Measurements from ENCODE around the gene PMEL. TPM values are rescaled to one million over a fixed set of nuclear protein-coding genes. Genes with fewer than 3 reads are reported as not detected.
A peak's percentile ranks its signal among the peaks of the same experiment; 100 is the strongest.

The PMEL gene
- total and polyA plus RNA-seq, 2 of the 8 experiments (the other 6 are each of a cell fraction or from before 2014, with no cell fraction given): 120 to 382 TPM

DNA sequence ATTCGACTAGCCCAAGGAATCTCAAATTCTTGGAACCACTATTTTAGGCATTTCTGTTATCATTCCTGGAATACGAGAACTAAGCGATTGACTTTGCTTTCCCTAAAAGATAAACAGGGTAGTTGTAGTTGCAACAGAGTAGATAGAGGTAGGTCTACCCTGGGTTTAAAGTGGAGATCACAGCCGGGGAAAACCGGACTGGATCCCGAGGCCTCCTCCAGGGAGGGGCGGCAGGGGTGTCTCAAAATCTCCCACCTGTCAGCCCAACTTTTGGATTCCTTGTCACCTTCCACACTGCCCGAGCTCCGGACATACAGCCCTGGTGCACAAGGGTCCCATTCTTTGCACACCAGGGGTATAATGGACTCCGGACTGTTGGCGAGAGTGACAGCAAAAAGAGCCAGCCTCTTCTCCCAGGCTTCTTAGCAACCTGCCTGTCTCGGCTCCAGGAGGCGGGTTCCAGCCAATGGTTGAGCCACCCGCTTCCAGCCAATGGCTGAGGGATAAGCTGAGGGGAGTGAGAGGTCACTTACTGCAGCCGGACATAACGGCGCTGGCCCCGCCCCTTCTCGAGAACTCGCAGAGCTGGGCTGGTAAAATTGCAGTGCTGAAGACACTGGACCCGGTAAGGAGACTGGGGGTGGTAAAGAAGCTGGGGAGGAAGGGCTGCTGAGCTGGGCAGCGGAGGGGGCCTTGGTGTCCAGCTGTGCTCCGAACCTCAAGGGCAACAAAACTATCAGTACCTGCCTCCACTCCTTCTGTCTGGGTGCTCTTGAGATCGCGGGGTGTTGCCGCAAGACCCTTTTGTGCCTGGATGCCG, 31.1 kb upstream of the PMEL start, which contains the start of gene SUOX:
Gene SUOX, plus strand, starts transcription at position 562 of the 820 bp plus-strand sequence. CDS start 4,946 bp downstream, outside the sequence.
- Histone ChIP-seq H3K36me3 (ENCODE audit: control insufficient read depth in 2 of 4, insufficient read depth in 4 of 4, low read length in 3 of 4) (peaks cover 7 to 40% (median 20%) of the 10 kb centered on the region in 4 experiments; a peak in 5 of 8 replicates), H2AK5ac (ENCODE audit: low read depth, low read length) (no peak within 1 kb of the TSS), H3K9me3 (ENCODE audit: insufficient read depth in 2 of 2, low read depth in 1 of 2, low read length in 1 of 2) (no peaks in the 10 kb centered on the region), H3K79me1 (ENCODE audit: low read depth, low read length) (no peaks in the 10 kb centered on the region; the same call in 1 of the 2 replicates), H3K23ac (ENCODE audit: insufficient read length) (peak within 1 kb of the TSS; percentile 57), H2BK5ac (ENCODE audit: low read depth, low read length) (peak within 1 kb of the TSS; percentile 74; the same call in 1 of the 2 replicates), H2AFZ (ENCODE audit: low read length) (peak within 1 kb of the TSS; percentile 92), H3K4ac (replicated peaks; ENCODE audit: insufficient read length, low read depth, low read length) (peak within 1 kb of the TSS; percentile 40), H3K14ac (ENCODE audit: insufficient read length) (peak within 1 kb of the TSS; percentile 38), H2BK15ac (ENCODE audit: low read length) (peak within 1 kb of the TSS; percentile 14; the same call in 1 of the 2 replicates), H3K27ac (ENCODE audit: low read depth, low read length) (peak within 1 kb of the TSS; percentile 72), H3K4me1 (replicated peaks in 1 of 4; ENCODE audit: control insufficient read depth in 3 of 4, insufficient read depth in 4 of 4, low read length in 3 of 4) (peaks cover 0 to 4% (median 0%) of the 10 kb centered on the region in 4 experiments; a peak in 2 of 7 replicates), H4K5ac (ENCODE audit: insufficient read length, low read depth, low read length) (peak within 1 kb of the TSS; percentile 68), H3K4me2 (ENCODE audit: insufficient read depth in 1 of 2, low read depth in 2 of 2, low read length in 2 of 2) (peak within 1 kb of the TSS; percentile 94 to 95), H2BK12ac (ENCODE audit: low read depth, low read length) (0 out of 2 replicates have a peak within 1 kb of the TSS, but pooled peaks have one; percentile 35), H3K27me3 (replicated peaks in 1 of 4; ENCODE audit: control insufficient read depth in 3 of 4, extremely low read depth in 1 of 4, insufficient read depth in 3 of 4, low read length in 3 of 4) (no peaks in the 10 kb centered on the region), H3K56ac (replicated peaks; ENCODE audit: insufficient read length, low read depth, low read length) (peak within 1 kb of the TSS; percentile 55), H4K20me1 (replicated peaks in 1 of 2; ENCODE audit: control insufficient read depth in 1 of 2, insufficient read depth in 2 of 2, low read length in 2 of 2) (no peaks in the 10 kb centered on the region), H2BK20ac (ENCODE audit: low read length) (no peak within 1 kb of the TSS), H3K23me2 (ENCODE audit: low read depth, low read length) (peaks cover 8% of the 10 kb centered on the region), H3K79me2 (ENCODE audit: control insufficient read depth in 1 of 2, insufficient read depth in 2 of 2, low read length in 2 of 2) (no peaks in the 10 kb centered on the region; a peak in 1 of 4 replicates), H4K91ac (replicated peaks; ENCODE audit: insufficient read length, low read length) (peak within 1 kb of the TSS; percentile 37), H3K9ac (replicated peaks in 1 of 4; ENCODE audit: extremely low read depth in 1 of 4, low read depth in 3 of 4, low read length in 3 of 4) (peak within 1 kb of the TSS in 3 of 4 experiments; percentile 54 to 95 (median 85); a peak in 6 of 7 replicates), H4K8ac (ENCODE audit: extremely low read depth, insufficient read depth, low read length) (peak within 1 kb of the TSS; percentile 87; the same call in 1 of the 2 replicates), H3K18ac (ENCODE audit: extremely low read depth, low read length) (peak within 1 kb of the TSS; percentile 56), H3K4me3 (ENCODE audit: extremely low read depth in 1 of 4, insufficient read depth in 2 of 4, low read depth in 3 of 4, low read length in 4 of 4) (peak within 1 kb of the TSS; percentile 77 to 97 (median 89)), H2BK120ac (replicated peaks; ENCODE audit: low read depth, low read length) (no peak within 1 kb of the TSS)
- DNase-seq (ENCODE audit: low read depth in 1 of 2, low spot score in 2 of 2) (peak; percentile 90 to 94), FAIRE-seq (peak; percentile 96)
- POLR2A ChIA-PET (ENCODE audit: partially characterized antibody): interaction anchor here (0.6 to 5.4 kb wide), 17 partner anchors 10 to 255 kb away, joined by 3 to 55 read pairs (median 6); partner anchors contain the start of genes DNAJC14, RAB5B, RPS26 and ZC3H10
- WGBS, 2 experiments (ENCODE audit: extremely low coverage in 1 of 2, insufficient coverage in 1 of 2, insufficient read length in 1 of 2, insufficient replicate concordance in 2 of 2, low coverage in 1 of 2, low lambda C conversion rate in 2 of 2, missing lambda C conversion rate in 1 of 2): 10% methylated on average over 27 of the region's 27 CpGs; no CpG with 5 or more reads in 1 of the 2 experiments
- CTCF ChIA-PET (ENCODE audit: partially characterized antibody): interaction anchor here (0.8 to 13.5 kb wide), 29 partner anchors 9 to 523 kb away, joined by 3 to 256 read pairs (median 5); partner anchors contain the start of genes IKZF4, PYM1 and RAB5B
- TF ChIP-seq BCL11A (IDR thresholded peaks at IDR 0.05; ENCODE audit: low read depth in 2 of 2, low read length in 2 of 2): no peak
- TF ChIP-seq SUZ12 (IDR thresholded peaks at IDR 0.05; ENCODE audit: low read length): no peak
- TF ChIP-seq RFX5 (IDR thresholded peaks at IDR 0.05; ENCODE audit: borderline replicate concordance, low read depth, low read length): peak; percentile 71; the same call in 1 of the 2 replicates
- TF ChIP-seq TAF1 (IDR thresholded peaks at IDR 0.05; ENCODE audit: low read depth, low read length): peak; percentile 65; the same call in 1 of the 2 replicates
- TF ChIP-seq KDM1A (IDR thresholded peaks at IDR 0.05; ENCODE audit: borderline replicate concordance, low read length): peak; percentile 6; the same call in 1 of the 2 replicates
- TF ChIP-seq GTF2F1 (IDR thresholded peaks at IDR 0.05; ENCODE audit: borderline replicate concordance, low read depth, low read length): no peak
- TF ChIP-seq PHF8 (conservative IDR thresholded peaks at IDR 0.05; ENCODE audit: low read depth, low read length): peak; percentile 43; the same call in 1 of the 2 replicates
- TF ChIP-seq CHD1 (IDR thresholded peaks at IDR 0.05; ENCODE audit: low read depth, low read length): no peak
- 0 out of 2 replicates have a peak, but pooled peaks have one; percentile 72 for TF ChIP-seq SP1 (IDR thresholded peaks at IDR 0.05; ENCODE audit: low read depth, low read length)
- TF ChIP-seq HDAC2 (IDR thresholded peaks at IDR 0.05; ENCODE audit: borderline replicate concordance in 1 of 2, low read depth in 2 of 2, low read length in 2 of 2): no peak

All from H1 (cell line).